Measurements from ENCODE around the gene DAGLB. TPM values are rescaled to one million over a fixed set of nuclear protein-coding genes. Genes with fewer than 3 reads are reported as not detected.

The DAGLB gene
- total RNA-seq, 1 experiment from 2014 or later: 22.3 TPM

DNA sequence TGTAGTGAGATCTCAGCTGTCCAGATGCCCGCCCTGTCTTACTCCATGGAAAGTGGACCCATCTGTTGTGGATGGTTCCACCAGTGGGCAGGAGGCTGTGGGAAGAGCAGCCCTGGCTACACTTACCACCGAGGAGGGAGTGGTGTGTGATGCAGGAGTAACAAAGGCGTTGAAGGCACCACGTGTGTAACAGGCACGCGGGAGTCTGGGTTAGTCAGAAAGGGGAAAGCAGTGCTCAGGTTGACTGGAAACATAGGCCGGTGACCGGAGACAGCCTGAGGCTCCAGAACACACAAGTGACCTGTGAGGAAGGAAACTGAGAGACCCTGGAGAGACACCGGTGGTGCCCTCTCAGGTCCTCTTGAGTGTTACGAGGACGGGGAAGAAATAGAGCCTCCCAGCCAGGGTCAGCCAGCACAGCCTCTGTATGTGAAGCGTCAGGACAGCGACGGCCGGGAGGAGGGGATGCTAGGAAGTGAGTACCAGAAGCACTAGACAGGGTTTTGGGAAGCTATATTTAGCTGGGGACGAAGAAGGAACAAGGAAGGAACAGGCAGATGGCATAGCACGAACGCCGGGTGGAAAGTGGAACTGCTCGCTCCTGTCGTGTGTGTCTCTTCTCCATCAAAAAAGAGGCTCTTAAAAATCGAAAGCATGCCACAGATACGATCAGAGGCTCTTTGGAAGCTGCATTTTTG is 51.7 kb downstream of the DAGLB start:
- in situ Hi-C loops (cut with HindIII; ENCODE audit: low pct_unique_long_range_greater_than_20kb, low sequenced_read_pairs): no loop called here
- ChIA-PET CTCF (no interaction called here), POLR2A (interaction anchor here (0.7 to 1.3 kb wide), 2 partner anchors 10 to 13 kb away, joined by 5 to 7 read pairs; no protein-coding TSS in a partner anchor)
- DNase-seq (ENCODE audit: low read depth, low spot score) (no peak), ATAC-seq (no peak)
- H3K4me1 ChIP-seq (ENCODE audit: control insufficient read depth, insufficient read depth, low read length): peaks cover 49% of the 10 kb centered on the region
- BruUV-seq (replicated peaks): no TSS peak
- no peaks in the 10 kb centered on the region for H3K27me3 ChIP-seq (ENCODE audit: control insufficient read depth, insufficient read depth, low read length)
- no peaks in the 10 kb centered on the region for H3K9me3 ChIP-seq (ENCODE audit: control insufficient read depth, insufficient read depth, low read depth, low read length)
- TF ChIP-seq, protein P1, sequence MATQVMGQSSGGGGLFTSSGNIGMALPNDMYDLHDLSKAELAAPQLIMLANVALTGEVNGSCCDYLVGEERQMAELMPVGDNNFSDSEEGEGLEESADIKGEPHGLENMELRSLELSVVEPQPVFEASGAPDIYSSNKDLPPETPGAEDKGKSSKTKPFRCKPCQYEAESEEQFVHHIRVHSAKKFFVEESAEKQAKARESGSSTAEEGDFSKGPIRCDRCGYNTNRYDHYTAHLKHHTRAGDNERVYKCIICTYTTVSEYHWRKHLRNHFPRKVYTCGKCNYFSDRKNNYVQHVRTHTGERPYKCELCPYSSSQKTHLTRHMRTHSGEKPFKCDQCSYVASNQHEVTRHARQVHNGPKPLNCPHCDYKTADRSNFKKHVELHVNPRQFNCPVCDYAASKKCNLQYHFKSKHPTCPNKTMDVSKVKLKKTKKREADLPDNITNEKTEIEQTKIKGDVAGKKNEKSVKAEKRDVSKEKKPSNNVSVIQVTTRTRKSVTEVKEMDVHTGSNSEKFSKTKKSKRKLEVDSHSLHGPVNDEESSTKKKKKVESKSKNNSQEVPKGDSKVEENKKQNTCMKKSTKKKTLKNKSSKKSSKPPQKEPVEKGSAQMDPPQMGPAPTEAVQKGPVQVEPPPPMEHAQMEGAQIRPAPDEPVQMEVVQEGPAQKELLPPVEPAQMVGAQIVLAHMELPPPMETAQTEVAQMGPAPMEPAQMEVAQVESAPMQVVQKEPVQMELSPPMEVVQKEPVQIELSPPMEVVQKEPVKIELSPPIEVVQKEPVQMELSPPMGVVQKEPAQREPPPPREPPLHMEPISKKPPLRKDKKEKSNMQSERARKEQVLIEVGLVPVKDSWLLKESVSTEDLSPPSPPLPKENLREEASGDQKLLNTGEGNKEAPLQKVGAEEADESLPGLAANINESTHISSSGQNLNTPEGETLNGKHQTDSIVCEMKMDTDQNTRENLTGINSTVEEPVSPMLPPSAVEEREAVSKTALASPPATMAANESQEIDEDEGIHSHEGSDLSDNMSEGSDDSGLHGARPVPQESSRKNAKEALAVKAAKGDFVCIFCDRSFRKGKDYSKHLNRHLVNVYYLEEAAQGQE (IDR thresholded peaks at IDR 0.05; ENCODE audit: insufficient read depth in 1 of 2, low read depth in 2 of 2, low read length in 1 of 2): no peak
- TF ChIP-seq POLR2AphosphoS5 (IDR thresholded peaks at IDR 0.05; ENCODE audit: low read depth, low read length): no peak
- peaks cover 20% of the 10 kb centered on the region for H3K36me3 ChIP-seq (ENCODE audit: control insufficient read depth, insufficient read depth, low read length)
- intact Hi-C loops (cut with micrococcal nuclease; ENCODE audit: unreplicated experiment): no loop called here
- no peak overlapping the region for H3K4me3 ChIP-seq (ENCODE audit: low read depth in 2 of 2, low read length in 2 of 2)
- no peak overlapping the region; the same call in 1 of the 2 replicates for H3K27ac ChIP-seq (ENCODE audit: low read length)

DNA sequence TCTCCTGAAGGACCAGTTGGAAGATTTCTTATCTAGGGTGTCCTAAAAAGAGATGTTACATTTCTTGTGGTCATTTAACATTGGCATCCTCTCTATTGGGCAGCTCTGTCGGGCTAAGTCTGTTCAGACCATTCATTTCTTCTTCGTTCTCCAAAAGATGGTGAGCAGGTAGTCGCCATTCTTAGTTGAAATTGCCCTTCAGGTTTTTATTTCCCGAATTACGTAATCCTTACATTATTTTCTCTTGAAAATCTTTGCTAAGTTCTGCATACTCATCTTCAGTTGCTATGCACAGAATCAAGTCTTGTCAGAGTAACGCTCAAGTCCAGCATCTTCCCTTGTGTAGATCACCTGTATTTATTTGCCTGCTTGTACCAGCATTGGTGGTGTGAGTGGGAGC is 53.6 kb downstream of the DAGLB start:
- Histone ChIP-seq H3K4me3 (ENCODE audit: low read depth in 2 of 2, low read length in 2 of 2) (no peak overlapping the region), H3K4me1 (ENCODE audit: control insufficient read depth, insufficient read depth, low read length) (peaks cover 40% of the 10 kb centered on the region), H3K9me3 (ENCODE audit: control insufficient read depth, insufficient read depth, low read depth, low read length) (no peaks in the 10 kb centered on the region), H3K27me3 (ENCODE audit: control insufficient read depth, insufficient read depth, low read length) (no peaks in the 10 kb centered on the region), H3K36me3 (ENCODE audit: control insufficient read depth, insufficient read depth, low read length) (peaks cover 20% of the 10 kb centered on the region), H3K27ac (ENCODE audit: low read length) (no peak overlapping the region; the same call in 1 of the 2 replicates)
- no TSS peak for BruUV-seq (replicated peaks)
- no peak for TF ChIP-seq TCF7L2 (IDR thresholded peaks at IDR 0.05; ENCODE audit: low read depth, low read length)
- no peak for TF ChIP-seq SIN3A (IDR thresholded peaks at IDR 0.05; ENCODE audit: borderline replicate concordance, insufficient read depth, low read depth, low read length)
- TF ChIP-seq, protein P1 (IDR thresholded peaks at IDR 0.05; ENCODE audit: insufficient read depth in 1 of 2, low read depth in 2 of 2, low read length in 1 of 2): no peak
- TF ChIP-seq, protein P2, sequence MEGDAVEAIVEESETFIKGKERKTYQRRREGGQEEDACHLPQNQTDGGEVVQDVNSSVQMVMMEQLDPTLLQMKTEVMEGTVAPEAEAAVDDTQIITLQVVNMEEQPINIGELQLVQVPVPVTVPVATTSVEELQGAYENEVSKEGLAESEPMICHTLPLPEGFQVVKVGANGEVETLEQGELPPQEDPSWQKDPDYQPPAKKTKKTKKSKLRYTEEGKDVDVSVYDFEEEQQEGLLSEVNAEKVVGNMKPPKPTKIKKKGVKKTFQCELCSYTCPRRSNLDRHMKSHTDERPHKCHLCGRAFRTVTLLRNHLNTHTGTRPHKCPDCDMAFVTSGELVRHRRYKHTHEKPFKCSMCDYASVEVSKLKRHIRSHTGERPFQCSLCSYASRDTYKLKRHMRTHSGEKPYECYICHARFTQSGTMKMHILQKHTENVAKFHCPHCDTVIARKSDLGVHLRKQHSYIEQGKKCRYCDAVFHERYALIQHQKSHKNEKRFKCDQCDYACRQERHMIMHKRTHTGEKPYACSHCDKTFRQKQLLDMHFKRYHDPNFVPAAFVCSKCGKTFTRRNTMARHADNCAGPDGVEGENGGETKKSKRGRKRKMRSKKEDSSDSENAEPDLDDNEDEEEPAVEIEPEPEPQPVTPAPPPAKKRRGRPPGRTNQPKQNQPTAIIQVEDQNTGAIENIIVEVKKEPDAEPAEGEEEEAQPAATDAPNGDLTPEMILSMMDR (IDR thresholded peaks at IDR 0.05): no peak
- TF ChIP-seq POLR2AphosphoS5 (IDR thresholded peaks at IDR 0.05; ENCODE audit: low read depth, low read length): no peak
- DNase-seq (ENCODE audit: low read depth, low spot score) (no peak), ATAC-seq (no peak)
- ChIA-PET POLR2A (no interaction called here), CTCF (no interaction called here)
- intact Hi-C loops (cut with micrococcal nuclease; ENCODE audit: unreplicated experiment) (no loop called here), in situ Hi-C loops (cut with HindIII; ENCODE audit: low pct_unique_long_range_greater_than_20kb, low sequenced_read_pairs) (no loop called here)

Measured in Panc1 (cell line).